Measurements from ENCODE around the gene BMF.
"Not testable (repeated sequence)": the region's sequence is repeated elsewhere in the genome, so short reads cannot be mapped to it uniquely, and the experiment has no call there.

Gene BMF

DNA sequence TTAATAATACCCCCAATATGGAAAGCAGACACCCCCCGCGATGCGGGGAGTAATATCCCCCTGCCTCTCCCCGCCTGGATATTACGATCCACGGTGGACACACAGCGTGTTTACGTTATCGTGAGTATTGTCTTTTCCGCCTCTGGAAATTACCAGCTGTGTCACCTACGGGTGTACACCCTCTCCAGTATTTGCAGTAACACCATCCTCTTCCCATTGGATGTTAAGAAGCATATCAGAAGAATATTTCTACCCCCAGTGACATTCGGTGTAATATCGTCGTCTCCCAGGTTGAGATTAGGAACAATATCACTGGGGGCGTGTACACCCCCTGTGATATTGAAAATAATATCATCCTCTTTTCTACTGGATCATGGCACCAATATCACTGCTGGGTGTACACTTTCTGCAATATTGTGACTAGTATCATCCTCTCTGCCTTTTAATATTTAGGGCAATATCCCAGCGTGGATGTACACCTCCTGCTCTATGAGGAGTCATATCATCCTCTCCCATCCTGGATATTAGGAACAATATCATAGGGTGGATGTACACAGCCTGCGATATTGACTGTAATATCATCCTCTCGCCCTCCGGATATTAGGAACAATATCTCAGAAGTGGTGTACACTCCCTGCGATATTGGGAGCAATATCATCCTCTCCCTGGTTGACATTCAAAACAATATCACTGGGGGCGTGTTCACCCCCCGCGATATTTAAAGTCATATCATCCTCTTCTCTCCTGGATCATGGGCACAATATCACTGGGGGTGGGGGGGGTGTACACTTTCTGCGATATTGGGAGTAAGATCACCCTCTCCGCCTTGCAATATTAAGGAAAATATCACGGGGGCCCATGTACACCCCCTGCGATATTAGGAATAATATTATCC lies 20.3 kb upstream of the BMF start:
- DNase-seq (ENCODE audit: low spot score), result no peak

DNA sequence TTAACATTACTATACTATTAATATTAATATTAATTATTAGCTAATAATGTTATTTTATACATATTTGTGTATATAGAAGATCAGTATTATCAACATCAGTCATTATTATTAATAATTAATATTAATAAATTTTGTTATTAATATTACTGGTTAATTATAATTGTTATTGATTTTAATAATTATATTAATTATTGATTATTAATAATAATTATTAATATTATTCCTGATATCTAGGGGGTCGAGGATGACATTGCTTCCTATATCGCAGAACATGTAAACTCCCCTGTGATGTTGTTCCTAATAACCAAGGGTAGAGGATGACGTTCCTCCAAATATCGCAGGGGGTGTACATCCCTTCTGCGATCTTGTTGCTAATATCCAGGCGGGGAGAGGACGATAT lies 17.3 kb upstream of the BMF start:
- DNase-seq (ENCODE audit: low spot score), result no peak

DNA sequence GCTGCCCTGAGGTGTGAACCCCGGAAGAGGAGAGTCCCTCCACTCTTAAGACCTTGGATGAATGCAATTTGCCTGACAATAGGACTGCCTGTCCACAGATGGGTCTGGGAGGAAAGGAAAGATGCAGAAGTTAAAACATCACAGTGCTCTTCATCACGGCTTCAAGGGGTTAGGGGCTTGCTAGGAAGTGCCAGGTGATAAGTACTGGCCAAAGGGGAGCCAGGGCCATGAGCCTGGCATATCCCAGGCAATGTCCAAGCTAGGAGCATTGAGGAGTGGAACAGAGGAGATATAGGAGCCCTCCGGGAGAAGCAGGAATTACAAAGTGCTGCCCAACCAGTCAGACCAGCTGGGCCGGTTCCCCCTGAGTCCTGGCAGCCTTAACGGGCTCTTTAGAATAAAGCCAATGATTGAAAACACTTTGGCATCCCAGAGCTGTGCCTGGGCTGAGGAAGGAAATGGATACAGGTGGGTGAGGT lies 16.2 kb upstream of the BMF start:
- DNase-seq (ENCODE audit: low spot score), result not testable (repeated sequence)

DNA sequence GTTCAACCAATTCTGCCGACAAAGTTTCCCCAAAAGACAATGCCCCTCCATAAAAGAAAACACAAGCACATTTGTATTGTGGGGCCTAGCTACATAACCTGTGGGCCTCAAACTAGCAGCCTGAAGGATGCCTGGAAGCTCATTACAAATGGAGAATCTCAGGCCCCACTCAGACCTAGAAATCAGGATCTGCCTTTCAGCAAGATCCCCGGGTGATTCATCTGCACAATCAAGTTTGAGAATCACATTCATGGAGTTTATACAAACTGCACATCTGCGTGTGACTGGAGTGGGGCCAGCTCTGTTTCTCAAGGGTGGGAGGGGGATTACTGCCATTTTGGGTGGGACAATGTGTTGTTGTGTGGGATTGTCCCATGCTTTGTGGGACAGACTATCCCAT lies 15.7 kb upstream of the BMF start:
- not testable (repeated sequence) for DNase-seq (ENCODE audit: low spot score)

DNA sequence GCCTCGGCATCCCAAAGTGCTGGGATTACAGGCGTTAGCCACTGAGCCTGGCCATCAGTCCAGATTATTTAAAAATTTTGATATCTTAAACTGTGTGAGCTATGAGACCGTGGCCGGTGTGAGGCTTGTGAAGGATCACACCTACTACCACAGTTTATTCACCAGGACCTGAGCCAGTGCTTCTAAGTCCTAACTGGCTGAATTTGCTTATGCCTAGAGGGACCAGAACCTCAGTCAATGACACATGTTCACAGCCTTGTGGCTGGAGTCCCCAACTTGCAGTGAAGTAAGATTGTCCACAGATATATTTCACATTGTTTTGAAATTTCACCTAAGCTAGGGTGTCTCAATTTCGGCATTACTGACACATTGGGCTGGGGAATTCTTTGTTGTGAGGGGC lies 15.2 kb upstream of the BMF start:
- not testable (repeated sequence) for DNase-seq (ENCODE audit: low spot score)

DNA sequence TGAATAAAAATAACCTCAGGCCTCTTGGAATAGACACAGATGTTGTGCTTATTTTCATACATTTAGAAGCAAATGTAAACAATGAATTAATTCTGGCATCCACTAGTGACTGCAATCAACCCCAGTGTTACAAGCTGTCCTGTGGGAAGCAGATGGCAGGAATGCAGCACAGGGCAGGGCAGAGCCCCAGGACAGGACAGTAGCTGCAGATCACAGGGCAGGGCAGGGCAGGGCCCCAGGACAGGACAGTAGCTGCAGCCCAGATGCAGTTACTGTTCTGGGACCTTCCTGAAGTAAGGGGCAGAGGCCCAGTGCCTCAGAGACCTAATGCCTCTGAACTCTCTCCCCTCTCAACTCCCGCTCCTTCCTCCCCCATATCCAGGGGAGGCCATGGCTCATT lies 14.3 kb upstream of the BMF start:
- DNase-seq (ENCODE audit: low spot score), result not testable (repeated sequence)

DNA sequence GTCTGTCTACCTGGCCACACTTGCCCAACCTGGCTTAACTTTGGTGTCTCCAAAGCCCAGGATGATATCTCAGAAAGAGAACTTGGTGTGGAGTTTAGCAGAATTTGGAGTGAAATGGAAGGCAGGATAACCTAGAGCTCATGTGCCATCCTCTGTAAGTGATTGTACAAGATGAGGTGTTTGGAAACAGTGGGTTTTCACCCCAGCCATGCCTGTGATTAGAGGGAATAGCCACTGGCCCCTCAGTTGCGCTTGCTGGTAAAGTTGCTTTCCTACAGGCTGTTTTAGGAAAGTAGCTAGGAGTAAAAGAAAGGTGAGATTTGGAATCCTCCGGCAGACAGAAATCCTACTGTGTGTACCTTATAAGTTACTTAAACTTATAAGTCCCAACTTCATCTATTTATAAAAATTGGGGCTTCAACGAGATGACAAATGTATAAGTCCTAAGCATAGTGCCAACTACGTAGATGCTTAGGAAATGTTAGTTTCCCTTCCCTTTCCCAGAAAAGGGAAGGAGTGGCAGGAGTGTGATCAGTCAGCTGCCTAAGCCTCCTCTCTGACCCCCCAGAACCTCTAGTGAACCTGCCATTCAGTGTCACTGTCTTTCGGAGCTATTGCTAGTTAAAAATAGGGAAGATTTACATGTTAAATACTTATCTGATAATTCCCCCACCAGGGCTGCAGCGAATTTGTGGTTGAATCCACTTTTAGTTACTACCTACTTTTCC lies 13.4 kb upstream of the BMF start:
- DNase-seq (ENCODE audit: low spot score), result no peak

DNA sequence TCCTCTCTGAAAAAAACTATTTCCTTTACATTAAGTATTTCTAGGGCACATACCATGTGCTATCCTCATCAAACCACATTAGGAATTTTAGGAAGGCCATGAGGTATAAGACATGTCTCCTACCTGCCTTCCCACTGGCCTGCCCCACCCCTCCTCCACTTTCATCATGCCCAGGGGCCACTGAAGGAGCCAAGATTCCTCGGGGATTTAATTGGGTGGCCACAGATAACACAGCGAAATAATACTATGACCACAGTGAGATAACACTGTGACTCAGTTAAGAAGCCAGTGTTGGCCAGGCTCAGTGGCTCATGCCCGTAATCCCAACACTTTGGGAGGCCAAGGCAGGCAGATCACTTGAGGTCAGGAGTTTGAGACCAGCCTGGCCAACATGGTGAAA lies 9.8 kb upstream of the BMF start:
- DNase-seq (ENCODE audit: low spot score), result no peak

DNA sequence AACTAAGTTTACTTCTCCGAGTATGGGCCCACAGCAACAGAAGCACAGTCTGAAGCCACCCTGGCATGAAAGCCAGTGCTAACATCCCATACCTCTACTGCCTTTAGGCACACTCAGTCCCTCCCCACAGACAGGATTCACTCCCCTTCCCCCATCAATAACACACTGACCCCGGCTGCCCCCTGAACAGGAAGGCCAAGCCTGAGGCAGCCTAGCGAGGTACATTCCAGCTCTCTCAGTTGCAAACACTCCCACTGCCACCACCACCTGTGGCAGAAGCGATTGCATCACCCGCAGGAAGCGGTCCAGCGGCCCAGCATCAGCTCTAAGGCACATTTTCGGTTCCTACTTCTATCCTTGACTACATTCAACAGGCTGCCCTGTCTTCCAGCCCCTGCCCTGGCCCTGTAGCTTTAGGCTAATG lies 7.0 kb upstream of the BMF start:
- DNase-seq (ENCODE audit: low spot score), result no peak

DNA sequence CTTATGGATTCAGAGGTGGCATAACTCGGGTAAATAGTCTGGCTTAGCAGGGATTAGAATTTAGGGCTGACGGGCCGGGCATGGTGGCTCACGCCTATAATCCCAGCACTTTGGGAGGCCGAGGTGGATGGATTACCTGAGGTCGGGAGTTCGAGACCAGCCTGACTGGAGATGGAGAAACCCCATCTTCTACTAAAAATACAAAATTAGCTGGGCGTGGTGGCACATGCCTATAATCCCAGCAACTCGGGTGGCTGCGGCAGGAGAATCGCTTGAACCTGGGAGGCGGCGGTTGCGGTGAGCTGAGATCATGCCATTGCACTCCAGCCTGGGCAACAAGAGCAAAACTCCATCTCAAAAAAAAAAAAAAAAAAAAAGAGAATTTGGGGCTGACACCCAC lies 6.4 kb upstream of the BMF start:
- DNase-seq (ENCODE audit: low spot score), result not testable (repeated sequence)

DNA sequence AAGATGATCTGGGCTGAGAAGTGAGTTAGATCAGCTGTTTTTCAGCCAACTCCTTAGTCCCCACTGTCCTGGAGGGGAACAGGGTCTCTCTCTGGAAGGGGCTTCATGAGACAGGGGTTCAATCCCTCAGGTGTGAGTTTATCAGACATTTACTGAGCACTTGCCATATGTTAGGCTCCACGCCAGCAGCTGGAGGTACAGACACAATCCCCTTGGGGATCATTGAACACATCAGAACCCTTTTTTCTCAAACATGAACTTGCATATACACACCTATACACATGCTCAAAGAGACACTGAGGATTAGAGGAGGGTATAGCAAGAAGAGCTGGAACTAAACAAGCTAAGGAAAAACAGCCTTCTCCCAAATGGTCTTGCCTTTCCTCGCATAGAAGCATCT lies 5.5 kb upstream of the BMF start:
- no peak for DNase-seq (ENCODE audit: low spot score)

DNA sequence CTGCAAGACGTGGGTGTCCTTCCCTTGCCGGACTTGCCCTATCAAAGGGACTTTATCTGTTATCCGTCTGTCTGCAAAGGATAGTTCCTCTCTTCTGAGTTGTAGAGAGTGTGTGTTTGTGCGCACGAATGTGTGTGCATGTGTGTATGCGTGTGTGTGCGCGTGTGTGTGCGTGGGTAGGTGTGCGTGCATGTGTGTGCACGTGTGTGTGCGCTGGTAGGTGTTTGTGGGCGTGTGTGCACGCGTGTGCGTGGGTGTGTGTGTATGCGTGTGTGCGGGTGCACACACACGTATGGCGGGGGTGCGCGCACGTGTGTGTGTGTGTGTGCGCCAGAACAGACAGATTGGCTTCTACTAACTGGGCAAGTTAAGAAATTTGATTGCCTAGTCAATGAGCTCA lies 4.1 kb upstream of the BMF start:
- no peak for DNase-seq (ENCODE audit: low spot score)

DNA sequence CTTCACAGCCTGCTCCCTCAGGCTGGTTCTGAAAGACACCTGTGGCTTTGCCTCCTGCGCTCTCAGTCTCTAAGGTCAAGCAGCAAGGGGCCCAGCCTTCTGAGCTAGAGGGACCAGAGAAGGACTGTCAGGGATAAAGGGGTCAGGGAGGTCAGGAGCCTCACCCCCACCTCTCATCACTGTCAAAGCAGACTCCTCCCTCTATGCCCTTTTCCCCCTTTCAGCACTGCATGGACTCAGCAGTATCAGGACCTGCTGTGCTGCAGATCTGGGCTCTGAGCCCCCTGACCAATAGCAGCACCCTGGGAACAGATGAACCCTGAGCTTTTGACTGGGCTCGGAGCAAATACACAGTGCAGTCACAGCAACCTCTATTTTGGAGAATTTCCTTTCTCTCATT lies 3.2 kb upstream of the BMF start:
- no peak for DNase-seq (ENCODE audit: low spot score)

DNA sequence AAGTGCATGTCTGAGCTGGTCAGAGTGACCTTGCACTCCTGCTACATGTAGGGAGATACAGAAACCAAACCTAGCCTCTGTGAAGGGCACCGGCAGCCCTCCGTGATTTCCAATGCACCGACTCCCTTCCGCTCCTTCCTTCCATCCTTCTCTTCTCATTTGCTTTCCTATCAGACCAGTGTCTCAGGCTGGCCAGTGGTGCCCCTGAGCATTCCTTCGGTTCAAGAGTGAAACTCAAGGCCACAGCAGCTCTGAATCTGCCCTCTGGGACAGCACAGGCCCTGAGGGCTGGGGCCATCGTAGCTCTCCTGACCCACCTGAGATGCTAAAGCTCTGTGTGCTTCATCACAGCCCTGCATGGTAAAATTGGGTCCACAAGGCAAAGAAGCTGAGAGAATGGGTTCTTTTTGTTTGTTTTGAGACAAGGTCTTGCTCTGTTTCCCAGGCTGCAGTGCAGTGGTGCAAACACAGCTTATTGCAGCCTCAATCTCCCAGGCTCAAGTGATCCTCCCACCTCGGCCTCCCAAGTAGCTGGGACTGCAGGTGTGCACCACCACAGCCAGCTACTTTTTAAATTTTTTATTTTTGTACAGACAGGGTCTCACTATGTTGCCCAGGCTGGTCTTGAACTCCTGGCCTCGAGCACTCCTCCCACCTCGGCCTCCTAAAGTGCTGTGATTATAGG lies 2.3 kb upstream of the BMF start:
- DNase-seq (ENCODE audit: low spot score), result no peak

DNA sequence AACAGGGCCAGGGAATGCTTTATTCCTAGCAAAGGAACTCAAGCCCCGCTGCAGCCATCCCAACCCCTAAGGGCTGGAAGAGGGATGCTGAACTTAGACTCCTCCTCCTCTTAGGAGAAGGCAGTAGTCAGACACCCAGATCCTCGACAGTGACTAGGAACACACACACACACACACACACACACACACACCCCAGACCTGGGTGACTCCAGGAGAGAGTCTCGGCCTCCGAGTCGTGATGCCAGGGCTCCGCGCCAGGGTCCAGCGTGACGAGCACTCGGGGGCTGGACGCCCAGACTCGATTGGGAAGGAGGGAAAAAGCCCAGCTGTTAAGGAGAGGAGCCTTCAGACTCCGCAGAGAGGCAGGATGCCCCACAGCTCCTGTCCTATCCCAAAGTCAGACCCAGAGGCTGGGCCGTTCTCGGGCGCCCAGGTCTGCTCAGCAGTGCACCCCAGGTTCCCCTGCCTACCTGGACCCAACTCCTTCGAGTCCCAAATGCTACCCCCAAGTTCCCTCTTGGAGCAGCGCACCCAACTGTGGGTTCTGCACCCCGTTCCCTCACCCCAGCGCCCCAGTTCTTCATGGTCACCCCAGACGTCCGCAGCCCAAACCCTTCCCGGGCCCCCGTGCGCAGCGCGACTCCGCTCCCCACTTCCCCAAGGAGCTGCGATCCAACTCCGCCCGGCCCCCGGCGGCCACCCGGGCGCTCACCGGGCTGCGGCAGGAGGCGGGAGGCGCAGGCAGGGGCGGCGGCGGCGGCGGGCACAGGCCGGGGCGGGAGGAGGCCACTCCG lies 421 bp downstream of the BMF start:
- no peak for DNase-seq (ENCODE audit: low spot score)

DNA sequence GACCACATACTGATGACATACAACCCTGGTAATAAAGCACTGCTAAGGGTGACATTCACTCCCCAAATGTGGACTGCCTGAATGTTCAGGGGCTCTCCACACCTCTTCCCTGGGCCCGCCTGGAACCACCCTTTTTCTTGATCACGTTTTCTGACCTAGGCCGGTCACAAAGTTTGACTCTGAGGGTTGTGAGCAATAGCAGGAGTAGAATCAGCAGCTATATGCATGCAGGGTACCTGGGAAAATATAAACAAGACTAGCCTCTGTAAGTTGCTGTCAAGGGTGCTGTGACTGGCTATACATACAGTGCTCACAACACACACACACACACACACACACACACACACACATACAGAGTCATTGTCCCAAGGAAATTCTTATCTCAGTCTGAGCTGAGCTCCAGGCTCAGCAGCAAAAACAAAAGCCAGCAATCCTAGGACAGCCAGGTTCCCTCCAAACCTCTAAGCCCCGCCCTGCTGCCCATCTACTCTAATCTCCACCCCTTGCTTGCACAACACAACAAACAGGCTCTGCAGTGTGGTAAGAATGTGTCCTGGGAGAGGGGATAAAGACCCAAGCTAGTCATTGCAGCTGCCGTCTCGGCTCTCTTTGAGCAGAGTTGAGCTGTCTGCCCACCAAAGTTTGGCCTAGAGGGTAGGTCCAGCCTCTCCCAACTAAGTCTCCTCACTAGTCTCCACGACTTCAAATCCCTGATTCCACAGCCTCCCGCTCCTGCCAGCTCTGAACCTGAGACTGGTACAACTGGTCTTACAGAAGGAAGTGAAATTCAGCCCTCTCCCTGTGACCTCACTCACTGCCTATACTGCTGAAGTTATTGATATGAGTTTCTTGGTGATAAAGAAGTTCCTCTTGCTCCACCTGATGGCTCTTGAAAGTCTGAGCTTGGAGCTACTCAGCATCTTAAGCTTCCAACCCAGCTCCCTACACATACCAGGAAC lies 2.2 kb downstream of the BMF start:
- DNase-seq (ENCODE audit: low spot score), result peak; percentile 55

DNA sequence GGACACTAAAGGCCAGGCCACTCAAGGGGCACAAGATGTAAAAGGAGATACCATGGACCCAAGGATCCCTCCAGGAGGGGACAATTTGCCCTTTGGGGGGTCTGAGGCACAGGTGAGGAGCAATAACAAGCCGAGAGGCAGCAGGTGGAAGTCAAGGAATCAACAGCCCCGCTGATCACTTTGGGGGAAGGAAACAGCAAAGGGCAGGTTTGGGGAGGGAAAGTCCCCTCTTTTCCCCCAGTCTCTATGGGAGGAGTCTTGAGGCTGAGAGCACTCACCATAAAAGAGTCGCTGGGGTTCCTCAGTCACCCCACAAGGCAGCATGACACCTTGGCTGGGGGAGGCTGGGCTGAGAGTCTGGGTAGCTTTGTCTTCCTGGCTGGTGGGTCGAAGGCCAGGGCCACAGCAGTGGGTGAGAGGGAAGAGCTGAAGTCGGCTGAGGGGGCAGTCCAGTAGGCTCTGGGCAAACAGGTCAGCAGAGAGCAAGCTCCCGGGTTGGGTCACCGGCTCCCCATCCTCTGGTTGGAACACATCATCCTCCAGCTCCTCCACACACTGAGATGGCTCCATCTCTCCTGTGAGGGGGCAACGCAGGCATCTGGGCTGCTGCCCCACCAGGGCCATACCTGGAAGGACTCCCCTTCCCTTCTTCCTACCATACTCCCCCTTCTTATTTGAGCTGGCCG lies 3.0 kb downstream of the BMF start:
- no peak for DNase-seq (ENCODE audit: low spot score)

DNA sequence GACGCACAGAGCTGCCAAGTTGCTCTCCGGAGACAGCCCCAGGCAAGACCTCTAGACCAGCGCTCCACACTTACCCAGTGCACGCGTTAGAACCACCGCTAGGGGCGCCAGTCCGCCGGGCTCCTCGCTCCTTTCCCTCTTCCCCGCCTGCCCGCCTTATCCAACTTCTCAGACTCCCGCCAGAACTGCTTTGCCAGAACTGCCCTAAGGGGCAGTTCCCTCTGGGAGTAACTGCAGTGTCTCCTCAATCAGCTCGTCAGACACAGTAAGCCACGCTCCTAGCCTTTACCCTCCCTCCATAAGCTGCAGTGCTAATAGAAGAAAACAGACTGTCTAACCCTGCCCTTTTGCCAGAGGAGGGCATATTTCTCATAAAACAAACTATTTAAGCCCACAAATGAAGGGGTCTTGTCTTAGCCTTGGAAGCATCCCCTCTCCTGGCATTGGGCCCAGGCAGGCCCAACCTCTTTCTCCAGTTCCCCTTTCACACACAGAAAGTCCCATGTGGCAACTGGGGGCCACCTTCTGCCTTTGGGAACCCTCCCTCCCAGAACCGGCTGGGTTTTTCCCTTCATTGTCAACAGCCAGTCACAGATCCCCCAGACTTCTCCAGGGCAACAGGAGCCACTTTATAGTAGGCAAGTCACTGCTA lies 3.7 kb downstream of the BMF start:
- DNase-seq (ENCODE audit: low spot score), result peak; percentile 89

DNA sequence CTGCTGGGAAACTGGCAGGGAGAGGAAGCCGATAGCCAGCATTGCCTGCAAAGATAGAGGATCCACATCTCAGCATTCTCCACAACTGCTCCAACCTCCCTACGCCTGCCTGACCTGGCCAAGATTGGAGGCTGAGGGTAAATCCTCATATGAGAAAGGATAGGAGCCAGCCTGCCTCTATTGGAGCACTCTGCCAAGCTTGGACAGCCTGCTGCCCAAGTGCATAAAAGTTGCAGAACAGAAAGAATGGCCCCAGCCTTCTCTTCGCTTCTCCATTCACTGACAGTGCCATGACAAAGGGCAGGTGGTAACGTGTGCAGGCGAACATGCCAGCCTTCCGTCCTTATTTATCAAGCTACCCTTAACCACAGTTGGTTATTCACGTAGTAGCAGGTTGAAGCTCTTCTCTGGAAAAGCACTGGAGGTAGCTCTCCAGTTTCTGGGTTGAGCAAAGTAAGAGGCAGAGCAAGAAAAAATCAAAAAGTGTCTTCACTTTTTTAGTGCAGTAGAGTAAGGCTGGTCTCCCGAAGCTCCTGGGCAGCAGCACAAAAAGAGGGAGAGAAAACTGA lies 4.3 kb downstream of the BMF start:
- DNase-seq (ENCODE audit: low spot score), result no peak
